Measurements from ENCODE around the gene OR52A5.

DNA sequence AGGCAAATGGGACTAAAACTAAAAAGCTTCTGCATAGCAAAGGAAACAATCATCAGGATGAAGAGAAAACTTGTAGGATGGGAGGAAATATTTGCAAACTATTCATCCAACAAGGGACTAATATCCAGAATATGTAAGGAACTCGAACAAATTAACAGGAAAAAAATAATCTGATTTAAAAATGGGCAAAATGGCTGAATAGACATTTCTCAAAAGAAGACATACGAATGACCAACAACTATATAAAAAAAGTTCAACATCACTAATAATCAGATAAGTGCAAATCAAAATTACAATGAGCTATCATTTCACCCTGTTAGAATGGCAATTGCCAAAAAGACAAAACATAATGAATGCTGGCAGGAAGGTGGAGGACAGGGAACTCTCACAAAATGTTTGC, 56.8 kb downstream of the OR52A5 start:
- TF ChIP-seq, protein P1, sequence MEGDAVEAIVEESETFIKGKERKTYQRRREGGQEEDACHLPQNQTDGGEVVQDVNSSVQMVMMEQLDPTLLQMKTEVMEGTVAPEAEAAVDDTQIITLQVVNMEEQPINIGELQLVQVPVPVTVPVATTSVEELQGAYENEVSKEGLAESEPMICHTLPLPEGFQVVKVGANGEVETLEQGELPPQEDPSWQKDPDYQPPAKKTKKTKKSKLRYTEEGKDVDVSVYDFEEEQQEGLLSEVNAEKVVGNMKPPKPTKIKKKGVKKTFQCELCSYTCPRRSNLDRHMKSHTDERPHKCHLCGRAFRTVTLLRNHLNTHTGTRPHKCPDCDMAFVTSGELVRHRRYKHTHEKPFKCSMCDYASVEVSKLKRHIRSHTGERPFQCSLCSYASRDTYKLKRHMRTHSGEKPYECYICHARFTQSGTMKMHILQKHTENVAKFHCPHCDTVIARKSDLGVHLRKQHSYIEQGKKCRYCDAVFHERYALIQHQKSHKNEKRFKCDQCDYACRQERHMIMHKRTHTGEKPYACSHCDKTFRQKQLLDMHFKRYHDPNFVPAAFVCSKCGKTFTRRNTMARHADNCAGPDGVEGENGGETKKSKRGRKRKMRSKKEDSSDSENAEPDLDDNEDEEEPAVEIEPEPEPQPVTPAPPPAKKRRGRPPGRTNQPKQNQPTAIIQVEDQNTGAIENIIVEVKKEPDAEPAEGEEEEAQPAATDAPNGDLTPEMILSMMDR (IDR thresholded peaks at IDR 0.05): no peak
- TF ChIP-seq EZH2 (IDR thresholded peaks at IDR 0.05; ENCODE audit: borderline replicate concordance, insufficient read depth, low read depth, low read length, poor library complexity, severe bottlenecking): no peak
